Thyroid gland (tissue), 4 donors: ENCODE measurements around the gene KCNAB2. TPM values are rescaled to one million over a fixed set of nuclear protein-coding genes. Genes with fewer than 3 reads are reported as not detected.

ENCODE experiments used
- DNase-seq, 2 donors: peaks; one replicate each; pipeline ENCODE4 v3.0.0-alpha.2; 2019
- H3K27ac ChIP-seq, 3 donors: fragments of 200-600 bp; sonication (generic); 1 replicate in 2 of 3; 2 replicates in 1 of 3; pipeline ENCODE4 v1.5.1; 2016 to 2019; ENCODE audit warnings: mild to moderate bottlenecking in 1 of 3, moderate library complexity in 1 of 3
- H3K27me3 ChIP-seq: fragments of 200-600 bp; sonication (generic); one replicate; pipeline ENCODE4 v1.5.1; 2019
- H3K36me3 ChIP-seq, 2 donors: fragments of 200-600 bp; sonication (generic); one replicate each; pipeline ENCODE4 v1.5.1; 2016 to 2019
- H3K4me1 ChIP-seq, 2 donors: fragments of 200-600 bp; sonication (generic); one replicate each; pipeline ENCODE4 v1.5.1; 2017 to 2019
- H3K4me3 ChIP-seq, 3 donors: fragments of 200-600 bp; sonication (generic); replicated peaks in 1 of 3; 1 replicate in 2 of 3; 2 replicates in 1 of 3; pipeline ENCODE4 v1.5.1; 2016; ENCODE audit warnings: mild to moderate bottlenecking in 1 of 3
- H3K9me3 ChIP-seq: fragments of 200-600 bp; sonication (generic); one replicate; pipeline ENCODE4 v1.5.1; 2017
- CTCF ChIP-seq, 6 experiments: fragments of 200-600 bp in 3 of 6; fragments of 450-650 bp in 3 of 6; sonication (generic) in 3 of 6; IDR thresholded peaks; one replicate each; pipeline ENCODE4 v1.5.1; 2016 to 2019; ENCODE audit warnings: antibody characterized with exemption in 6 of 6, mild to moderate bottlenecking in 2 of 6, inconsistent platforms in 1 of 6, moderate library complexity in 1 of 6
- POLR2A ChIP-seq, 2 donors: fragments of 450-650 bp; IDR thresholded peaks; one replicate each; pipeline ENCODE4 v1.6.1; 2017; ENCODE audit warnings: antibody characterized with exemption in 2 of 2, mild to moderate bottlenecking in 2 of 2, moderate library complexity in 1 of 2
- WGBS, 2 donors: methylation state at CpG; one replicate each; pipeline ENCODE4 v1.1.5; 2017; 5-methylcytosine and 5-hydroxymethylcytosine counted together
- intact Hi-C: fragments of 100-400 bp; cut with DNase I; formaldehyde crosslinking; loops from one replicate; pipeline ENCODE4 v1.15.1; 2023
- total RNA-seq, 4 donors: library from RNA; depleted of rRNA; stranded (reverse); fragments of >200 nt; gene quantifications; one replicate each; pipeline ENCODE4 v1.2.3, GENCODE V29; 2016

The KCNAB2 gene
- total RNA-seq, 4 donors from 2014 or later, result 3.1 to 7.3 (median 6.1) TPM

DNA sequence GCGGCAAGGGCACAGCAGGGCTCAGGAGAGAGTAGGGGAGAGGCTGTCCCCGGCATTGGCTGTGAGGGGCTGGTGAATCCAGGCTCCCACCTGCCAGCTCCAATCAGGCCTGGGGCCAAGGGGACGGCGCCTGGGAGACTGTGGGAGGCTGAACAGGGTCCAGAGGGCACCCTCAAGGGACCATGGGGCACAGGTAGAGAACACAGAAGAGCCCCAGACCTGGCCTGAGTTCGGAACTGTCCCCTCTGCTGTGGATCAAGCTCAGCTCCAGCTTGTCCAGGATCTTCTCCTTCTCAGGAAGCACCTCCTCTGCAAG is 67.0 kb downstream of the KCNAB2 start:
- Histone ChIP-seq H3K36me3 (no peaks in the 10 kb centered on the region), H3K9me3 (no peaks in the 10 kb centered on the region), H3K27me3 (no peaks in the 10 kb centered on the region), H3K27ac (no peak overlapping the region), H3K4me3 (no peak overlapping the region), H3K4me1 (no peaks in the 10 kb centered on the region)
- intact Hi-C loops, result no loop called here
- TF ChIP-seq CTCF (IDR thresholded peaks at IDR 0.05) (no peak), POLR2A (IDR thresholded peaks at IDR 0.05) (no peak)
- WGBS, 2 donors, result 52 to 72% methylated on average over 2 to 4 of the region's 5 CpGs
- DNase-seq, result no peak

DNA sequence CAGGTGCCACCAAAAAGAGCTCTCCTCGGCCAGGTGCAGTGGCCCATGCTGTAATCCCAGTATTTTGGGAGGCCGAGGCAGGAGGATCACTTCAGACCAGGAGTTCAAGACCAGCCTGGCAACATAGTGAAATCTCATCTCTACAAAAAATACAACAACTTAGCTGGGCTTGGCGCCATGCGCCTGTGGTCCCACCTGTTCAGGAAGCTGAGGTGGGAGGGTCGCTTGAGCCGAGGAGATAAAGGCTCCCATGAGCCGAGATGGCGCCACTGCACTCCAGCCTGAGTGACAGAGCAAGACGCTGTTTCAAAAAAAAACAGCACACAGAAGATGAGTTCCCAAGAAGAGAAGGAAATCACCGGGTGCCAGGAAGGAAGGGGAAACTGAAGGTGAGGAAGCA is 67.4 kb downstream of the KCNAB2 start:
- Histone ChIP-seq H3K27ac (no peak overlapping the region), H3K4me3 (no peak overlapping the region), H3K9me3 (no peaks in the 10 kb centered on the region), H3K36me3 (no peaks in the 10 kb centered on the region), H3K27me3 (no peaks in the 10 kb centered on the region), H3K4me1 (no peaks in the 10 kb centered on the region)
- no peak for DNase-seq
- 79 to 83% methylated on average over 10 of the region's 10 CpGs for WGBS, 2 donors
- intact Hi-C loops, result no loop called here
- no peak for TF ChIP-seq CTCF (IDR thresholded peaks at IDR 0.05)
- no peak for TF ChIP-seq POLR2A (IDR thresholded peaks at IDR 0.05)

DNA sequence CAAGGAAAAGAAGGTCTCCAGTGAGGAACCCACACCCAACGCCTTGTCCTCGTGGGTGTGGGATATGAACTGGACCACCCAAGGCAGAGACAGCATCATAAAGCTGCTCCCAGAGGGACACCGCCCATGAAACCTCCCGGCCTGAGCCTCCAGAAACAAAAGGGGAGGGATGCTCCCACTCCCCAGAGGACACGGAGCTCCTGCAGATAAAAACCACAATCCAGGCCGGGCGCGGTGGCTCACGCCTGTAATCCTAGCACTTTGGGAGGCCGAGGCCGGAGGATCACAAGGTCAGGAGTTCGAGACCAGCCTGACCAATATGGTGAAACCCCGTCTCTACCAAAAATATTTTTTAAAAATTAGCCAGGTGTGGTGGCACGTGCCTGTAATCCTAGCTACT is 68.1 kb downstream of the KCNAB2 start:
- 86 to 95% methylated on average over 14 of the region's 14 CpGs for WGBS, 2 donors
- TF ChIP-seq POLR2A (IDR thresholded peaks at IDR 0.05) (no peak), CTCF (IDR thresholded peaks at IDR 0.05) (no peak)
- H3K9me3 ChIP-seq, result no peaks in the 10 kb centered on the region
- no peaks in the 10 kb centered on the region for H3K27me3 ChIP-seq
- H3K4me3 ChIP-seq, result no peak overlapping the region
- H3K27ac ChIP-seq, result no peak overlapping the region
- no peak for DNase-seq
- no peaks in the 10 kb centered on the region for H3K4me1 ChIP-seq
- intact Hi-C loops, result no loop called here
- H3K36me3 ChIP-seq, result no peaks in the 10 kb centered on the region

GRCh38 chr1:6116137-6116536 is 70.4 kb downstream of the KCNAB2 start:
- H3K9me3 ChIP-seq, result no peaks in the 10 kb centered on the region
- WGBS, 2 donors, result 34 to 50% methylated on average over 1 of the region's 1 CpG
- DNase-seq, result no peak
- no peak overlapping the region for H3K27ac ChIP-seq
- H3K4me3 ChIP-seq, result no peak overlapping the region
- no peaks in the 10 kb centered on the region for H3K4me1 ChIP-seq
- intact Hi-C loops, result no loop called here
- H3K27me3 ChIP-seq, result no peaks in the 10 kb centered on the region
- no peaks in the 10 kb centered on the region for H3K36me3 ChIP-seq
- TF ChIP-seq POLR2A (IDR thresholded peaks at IDR 0.05) (no peak), CTCF (IDR thresholded peaks at IDR 0.05) (no peak)

DNA sequence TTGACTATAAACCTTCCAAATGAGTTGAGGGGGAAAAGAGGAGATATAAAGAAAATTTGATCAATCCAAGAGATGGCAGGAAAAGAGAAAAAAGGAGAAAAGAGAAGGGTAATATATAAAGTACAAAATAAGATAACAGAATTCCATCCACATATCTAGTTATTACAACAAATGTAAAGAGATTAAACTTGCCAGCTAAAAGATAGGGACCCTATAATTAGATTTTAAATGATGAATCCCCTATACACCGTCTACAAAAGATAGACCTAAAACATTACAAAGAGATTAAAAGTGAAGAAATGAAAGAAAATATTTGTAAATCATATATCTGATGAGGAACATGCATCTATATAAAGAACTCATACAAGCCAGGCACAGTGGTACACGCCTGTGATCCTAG is 71.4 kb downstream of the KCNAB2 start:
- no peak overlapping the region for H3K4me3 ChIP-seq
- no peak overlapping the region for H3K27ac ChIP-seq
- no peaks in the 10 kb centered on the region for H3K36me3 ChIP-seq
- H3K9me3 ChIP-seq, result no peaks in the 10 kb centered on the region
- DNase-seq, result no peak
- no peaks in the 10 kb centered on the region for H3K27me3 ChIP-seq
- intact Hi-C loops, result no loop called here
- no peaks in the 10 kb centered on the region for H3K4me1 ChIP-seq
- TF ChIP-seq POLR2A (IDR thresholded peaks at IDR 0.05), result no peak
- no peak for TF ChIP-seq CTCF (IDR thresholded peaks at IDR 0.05)
- WGBS, 2 donors, result 70 to 89% methylated on average over 2 of the region's 2 CpGs
